IMR-90 (cell line): ENCODE data around the gene C6orf52. TPM values are rescaled to one million over a fixed set of nuclear protein-coding genes. Genes with fewer than 3 reads are reported as not detected.

ENCODE experiments used
- ATAC-seq: fragments of 200-7000 bp; cut with Tn5 transposase; 2 replicates; pipeline ENCODE4 v1.9.1; 2020; ENCODE audit warnings: low read depth, mild to moderate bottlenecking, moderate library complexity
- BruUV-seq: library from RNA; stranded (reverse); fragments of 400-500 nt; replicated peaks from 2 replicates; lab custom pipeline; 2021; lab: Mats Ljungman, UMichigan
- CTCF ChIA-PET: fragments of 300-600 bp; formaldehyde crosslinking; extraction: SDS; loops from one replicate; lab custom pipeline; 2021; ENCODE audit warnings: antibody characterized with exemption; lab: Yijun Ruan, JAX
- POLR2A ChIA-PET: fragments of 300-600 bp; sonication (Branson Sonifier 250); formaldehyde crosslinking; loops from one replicate; lab custom pipeline; 2022; ENCODE audit warnings: antibody characterized with exemption; ENCODE audit not compliant: unreplicated experiment; lab: Charles Lee
- DNase-seq: peaks from one replicate; pipeline ENCODE4 v3.0.0; 2013
- H2AFZ ChIP-seq: replicated peaks from 2 replicates; pipeline ENCODE3; 2013; ENCODE audit warnings: low read length, mild to moderate bottlenecking; ENCODE audit not compliant: poor library complexity
- H2AK5ac ChIP-seq: 2 replicates; pipeline ENCODE4 v1.6.1; 2013; ENCODE audit warnings: low read depth, low read length, inconsistent platforms
- H2AK9ac ChIP-seq: replicated peaks from 2 replicates; pipeline ENCODE3; 2013; ENCODE audit warnings: mild to moderate bottlenecking, low read depth, low read length, moderate library complexity; ENCODE audit not compliant: poor library complexity
- H2BK120ac ChIP-seq: 2 replicates; pipeline ENCODE4 v1.6.1; 2013; ENCODE audit warnings: low read depth, low read length, inconsistent platforms
- H2BK15ac ChIP-seq: 3 replicates; pipeline ENCODE4 v1.6.1; 2013; ENCODE audit warnings: low read depth, low read length, inconsistent platforms
- H2BK20ac ChIP-seq: 2 replicates; pipeline ENCODE4 v1.6.1; 2013; ENCODE audit warnings: low read depth, mild to moderate bottlenecking, inconsistent platforms, low read length, moderate library complexity
- H2BK5ac ChIP-seq: 2 replicates; pipeline ENCODE4 v1.6.1; 2013; ENCODE audit warnings: mild to moderate bottlenecking, low read depth, low read length, inconsistent platforms; ENCODE audit not compliant: poor library complexity, severe bottlenecking
- H3K14ac ChIP-seq: replicated peaks from 2 replicates; pipeline ENCODE4 v1.6.1; 2013; ENCODE audit warnings: low read depth, low read length, inconsistent platforms
- H3K18ac ChIP-seq: 2 replicates; pipeline ENCODE4 v1.6.1; 2013; ENCODE audit warnings: low read depth, low read length, control low read depth
- H3K23ac ChIP-seq: 2 replicates; pipeline ENCODE4 v1.6.1; 2013; ENCODE audit warnings: low read depth, low read length, inconsistent platforms
- H3K27ac ChIP-seq: 2 replicates; pipeline ENCODE4 v1.5.1; 2013; ENCODE audit warnings: mild to moderate bottlenecking, control low read depth, low read length; ENCODE audit not compliant: insufficient read depth
- H3K27me3 ChIP-seq: 2 replicates; pipeline ENCODE4 v1.6.1; 2013; ENCODE audit warnings: low read length; ENCODE audit not compliant: control insufficient read depth, insufficient read depth
- H3K36me3 ChIP-seq: 2 replicates; pipeline ENCODE4 v1.6.1; 2013; ENCODE audit warnings: low read length, mixed read lengths; ENCODE audit not compliant: control insufficient read depth, insufficient read depth
- H3K4ac ChIP-seq: 2 replicates; pipeline ENCODE4 v1.6.1; 2013; ENCODE audit warnings: low read depth, low read length, inconsistent platforms
- H3K4me1 ChIP-seq: 2 replicates; pipeline ENCODE4 v1.6.1; 2013; ENCODE audit warnings: low read length, mixed read lengths; ENCODE audit not compliant: control insufficient read depth, insufficient read depth
- H3K4me2 ChIP-seq: 2 replicates; pipeline ENCODE4 v1.6.1; 2013; ENCODE audit warnings: low read depth, mild to moderate bottlenecking, control low read depth, low read length, moderate library complexity
- H3K4me3 ChIP-seq: 2 replicates; pipeline ENCODE4 v1.5.1; 2013; ENCODE audit warnings: low read depth, mild to moderate bottlenecking, control low read depth, low read length, moderate library complexity; ENCODE audit not compliant: insufficient read depth
- H3K56ac ChIP-seq: 2 replicates; pipeline ENCODE4 v1.6.1; 2013; ENCODE audit warnings: low read length, inconsistent platforms; ENCODE audit not compliant: insufficient read depth; ENCODE audit errors: extremely low read depth
- H3K79me1 ChIP-seq, 2 experiments: 2 replicates each; pipeline ENCODE4 v1.6.1; 2013; ENCODE audit warnings: low read length in 2 of 2, inconsistent platforms in 1 of 2, low read depth in 1 of 2
- H3K9ac ChIP-seq: 2 replicates; pipeline ENCODE4 v1.6.1; 2013; ENCODE audit warnings: low read depth, low read length, control low read depth
- H3K9me1 ChIP-seq: 2 replicates; pipeline ENCODE4 v1.6.1; 2013; ENCODE audit warnings: low read length, inconsistent platforms; ENCODE audit not compliant: insufficient read depth
- H3K9me3 ChIP-seq: 2 replicates; pipeline ENCODE4 v1.6.1; 2013; ENCODE audit warnings: low read length; ENCODE audit not compliant: control insufficient read depth, insufficient read depth
- H4K20me1 ChIP-seq: 2 replicates; pipeline ENCODE4 v1.6.1; 2013; ENCODE audit warnings: low read length, inconsistent platforms; ENCODE audit not compliant: insufficient read depth
- H4K5ac ChIP-seq: 2 replicates; pipeline ENCODE4 v1.6.1; 2013; ENCODE audit warnings: mild to moderate bottlenecking, low read depth, low read length, control low read depth
- H4K8ac ChIP-seq, 2 experiments: 2 replicates each; pipeline ENCODE4 v1.6.1; 2013; ENCODE audit warnings: low read depth in 2 of 2, low read length in 2 of 2, control low read depth in 1 of 2, inconsistent platforms in 1 of 2
- H4K91ac ChIP-seq: 2 replicates; pipeline ENCODE4 v1.6.1; 2013; ENCODE audit warnings: low read depth, low read length, inconsistent platforms; ENCODE audit not compliant: insufficient read depth
- BHLHE40 ChIP-seq: fragments of 150-350 bp; IDR thresholded peaks from 2 replicates; pipeline ENCODE4 v1.6.1; 2016; ENCODE audit warnings: mild to moderate bottlenecking, low read depth, low read length
- CEBPB ChIP-seq: IDR thresholded peaks from 2 replicates; pipeline ENCODE4 v1.6.1; 2012; ENCODE audit warnings: low read depth, low read length, improper control_type of control experiment
- CHD1 ChIP-seq: IDR thresholded peaks from 2 replicates; pipeline ENCODE4 v1.6.1; 2012; ENCODE audit warnings: low read depth, low read length, improper control_type of control experiment
- CTCF ChIP-seq: conservative IDR thresholded peaks from 2 replicates; pipeline ENCODE4 v1.5.1; 2012; ENCODE audit warnings: mild to moderate bottlenecking, low read depth, low read length, improper control_type of control experiment
- FOS ChIP-seq: fragments of 150-350 bp; IDR thresholded peaks from 2 replicates; pipeline ENCODE4 v1.6.1; 2016; ENCODE audit warnings: low read depth, low read length
- MAFK ChIP-seq: IDR thresholded peaks from 2 replicates; pipeline ENCODE4 v1.6.1; 2012; ENCODE audit warnings: low read depth, low read length, improper control_type of control experiment
- MAZ ChIP-seq: IDR thresholded peaks from 2 replicates; pipeline ENCODE4 v1.6.1; 2012; ENCODE audit warnings: low read depth, mild to moderate bottlenecking, low read length, improper control_type of control experiment, moderate library complexity, borderline replicate concordance
- MXI1 ChIP-seq: IDR thresholded peaks from 2 replicates; pipeline ENCODE4 v1.6.1; 2012; ENCODE audit warnings: low read depth, mild to moderate bottlenecking, low read length, moderate library complexity, borderline replicate concordance
- NFE2L2 ChIP-seq: fragments of 150-350 bp; IDR thresholded peaks from 2 replicates; pipeline ENCODE4 v1.6.1; 2016; ENCODE audit warnings: low read depth, mild to moderate bottlenecking, low read length
- POLR2A ChIP-seq: IDR thresholded peaks from 2 replicates; pipeline ENCODE4 v1.6.1; 2012; ENCODE audit warnings: mild to moderate bottlenecking, low read depth, low read length
- RAD21 ChIP-seq: IDR thresholded peaks from 2 replicates; pipeline ENCODE4 v1.6.1; 2012; ENCODE audit warnings: low read length, improper control_type of control experiment
- RCOR1 ChIP-seq: IDR thresholded peaks from 2 replicates; pipeline ENCODE4 v1.6.1; 2012; ENCODE audit warnings: mild to moderate bottlenecking, low read length, improper control_type of control experiment; ENCODE audit not compliant: insufficient replicate concordance
- RFX5 ChIP-seq: IDR thresholded peaks from 2 replicates; pipeline ENCODE4 v1.8.0; 2012; ENCODE audit warnings: low read depth, mild to moderate bottlenecking, low read length, moderate library complexity
- SMC3 ChIP-seq: fragments of 150-350 bp; IDR thresholded peaks from 2 replicates; pipeline ENCODE4 v1.6.1; 2016; ENCODE audit warnings: low read depth, mild to moderate bottlenecking, antibody characterized with exemption, low read length, moderate library complexity
- dilution Hi-C: fragments of 300-500 bp; cut with HindIII; formaldehyde crosslinking; loops from one replicate; pipeline ENCODE4 v1.14.3; 2018; ENCODE audit warnings: low sequenced_read_pairs; ENCODE audit not compliant: unreplicated experiment
- in situ Hi-C: fragments of 300-500 bp; cut with MboI; formaldehyde crosslinking; loops from 3 replicates; pipeline ENCODE4 v1.14.3; 2019; ENCODE audit warnings: low sequenced_read_pairs, inconsistent platforms, mixed read lengths
- intact Hi-C: fragments of 100-400 bp; cut with micrococcal nuclease; formaldehyde crosslinking; loops from 2 replicates; pipeline ENCODE4 v1.10.0; 2022
- polyA plus RNA-seq, 3 experiments: library from polyadenylated mRNA; depleted of rRNA; stranded (reverse); fragments of >200 nt; gene quantifications; 2 replicates each; pipeline ENCODE4 v1.2.3, GENCODE V29; 2012; ENCODE audit warnings: low replicate concordance in 1 of 3
- total RNA-seq: library from RNA; depleted of rRNA; stranded (reverse); fragments of >200 nt; gene quantifications from 2 replicates; pipeline ENCODE4 v1.2.3, GENCODE V29; 2012
- TF ChIP-seq, protein P1 (sequence below): fragments of 150-350 bp; IDR thresholded peaks from 2 replicates; pipeline ENCODE4 v1.6.1; 2017; ENCODE audit warnings: mild to moderate bottlenecking, antibody characterized with exemption, low read length, low read depth
- TF ChIP-seq, protein P2 (sequence below): fragments of 150-350 bp; IDR thresholded peaks from 2 replicates; pipeline ENCODE4 v1.6.1; 2016; ENCODE audit warnings: low read depth, mild to moderate bottlenecking, low read length, moderate library complexity, borderline replicate concordance

C6orf52 gene
- total and polyA plus RNA-seq, 2 of the 4 experiments (the other 2 are of a cell fraction), result 0.31 TPM; not detected in 1

DNA sequence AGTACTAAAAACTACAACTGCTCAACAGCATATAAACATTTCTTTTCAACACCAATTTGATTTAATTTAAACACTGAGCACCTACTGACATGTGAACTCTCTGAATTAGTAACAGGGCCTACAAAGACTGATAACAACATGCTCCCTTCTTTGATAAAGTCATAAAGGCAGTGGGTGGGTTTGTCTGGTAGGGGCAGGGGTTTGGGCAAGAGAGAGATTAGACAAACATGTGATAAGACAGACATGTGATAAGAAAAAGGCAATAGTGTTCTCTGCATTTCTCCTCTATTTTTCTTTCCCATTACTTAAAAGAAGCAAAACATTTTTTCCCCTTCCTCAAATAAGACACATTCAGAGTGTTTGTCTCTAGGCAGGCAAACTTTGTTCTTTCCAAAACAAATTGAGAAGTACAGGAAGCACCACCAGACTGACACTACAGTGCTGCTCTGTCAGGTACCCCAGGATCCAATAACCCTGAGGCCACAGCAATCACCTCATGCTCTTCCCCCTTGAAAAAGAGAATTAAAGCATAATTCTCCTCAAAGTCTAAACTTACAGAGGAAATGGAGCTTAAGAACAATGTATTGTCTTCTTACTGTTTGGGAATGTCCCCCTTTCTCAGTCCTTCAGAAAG lies 11.9 kb downstream of the C6orf52 start:
- Histone ChIP-seq H3K4me3 (no peak overlapping the region), H2BK120ac (no peak overlapping the region), H3K14ac (no peak overlapping the region), H3K27ac (no peak overlapping the region), H4K5ac (no peak overlapping the region), H3K4ac (no peak overlapping the region), H3K79me1 (no peaks in the 10 kb centered on the region), H3K9me1 (no peaks in the 10 kb centered on the region), H3K9ac (no peak overlapping the region), H3K27me3 (peaks cover 9% of the 10 kb centered on the region), H3K23ac (no peak overlapping the region), H4K91ac (no peak overlapping the region), H2BK15ac (no peak overlapping the region), H4K20me1 (no peaks in the 10 kb centered on the region), H3K18ac (no peak overlapping the region), H2AK5ac (no peak overlapping the region), H3K9me3 (no peaks in the 10 kb centered on the region), H2BK20ac (no peak overlapping the region), H2BK5ac (no peak overlapping the region), H2AFZ (no peak overlapping the region), H2AK9ac (no peak overlapping the region), H3K4me1 (no peaks in the 10 kb centered on the region), H3K4me2 (no peak overlapping the region), H3K56ac (no peak overlapping the region), H4K8ac (no peak overlapping the region), H3K36me3 (no peaks in the 10 kb centered on the region)
- intact Hi-C loops, result no loop called here
- dilution Hi-C loops, result no loop called here
- ATAC-seq, result no peak
- ChIA-PET CTCF (interaction anchor here (0.6 kb wide), 1 partner anchor 52 kb away, joined by 5 read pairs; no protein-coding TSS in a partner anchor), POLR2A (no interaction called here)
- no TSS peak for BruUV-seq
- DNase-seq, result no peak
- in situ Hi-C loops, result no loop called here
- TF ChIP-seq FOS (no peak), RFX5 (no peak), RAD21 (no peak), SMC3 (no peak), CHD1 (no peak), BHLHE40 (no peak), CTCF (no peak), MAZ (no peak), NFE2L2 (no peak), MXI1 (no peak), POLR2A (no peak), MAFK (no peak), RCOR1 (no peak), CEBPB (no peak)
- TF ChIP-seq, protein P1, sequence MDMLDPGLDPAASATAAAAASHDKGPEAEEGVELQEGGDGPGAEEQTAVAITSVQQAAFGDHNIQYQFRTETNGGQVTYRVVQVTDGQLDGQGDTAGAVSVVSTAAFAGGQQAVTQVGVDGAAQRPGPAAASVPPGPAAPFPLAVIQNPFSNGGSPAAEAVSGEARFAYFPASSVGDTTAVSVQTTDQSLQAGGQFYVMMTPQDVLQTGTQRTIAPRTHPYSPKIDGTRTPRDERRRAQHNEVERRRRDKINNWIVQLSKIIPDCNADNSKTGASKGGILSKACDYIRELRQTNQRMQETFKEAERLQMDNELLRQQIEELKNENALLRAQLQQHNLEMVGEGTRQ, result no peak
- TF ChIP-seq, protein P2, sequence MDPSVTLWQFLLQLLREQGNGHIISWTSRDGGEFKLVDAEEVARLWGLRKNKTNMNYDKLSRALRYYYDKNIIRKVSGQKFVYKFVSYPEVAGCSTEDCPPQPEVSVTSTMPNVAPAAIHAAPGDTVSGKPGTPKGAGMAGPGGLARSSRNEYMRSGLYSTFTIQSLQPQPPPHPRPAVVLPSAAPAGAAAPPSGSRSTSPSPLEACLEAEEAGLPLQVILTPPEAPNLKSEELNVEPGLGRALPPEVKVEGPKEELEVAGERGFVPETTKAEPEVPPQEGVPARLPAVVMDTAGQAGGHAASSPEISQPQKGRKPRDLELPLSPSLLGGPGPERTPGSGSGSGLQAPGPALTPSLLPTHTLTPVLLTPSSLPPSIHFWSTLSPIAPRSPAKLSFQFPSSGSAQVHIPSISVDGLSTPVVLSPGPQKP, result no peak
